ENCODE measurements around the gene PTPRO.
"Not testable (repeated sequence)": the region's sequence is repeated elsewhere in the genome, so short reads cannot be mapped to it uniquely, and the experiment has no call there.

The PTPRO gene

DNA sequence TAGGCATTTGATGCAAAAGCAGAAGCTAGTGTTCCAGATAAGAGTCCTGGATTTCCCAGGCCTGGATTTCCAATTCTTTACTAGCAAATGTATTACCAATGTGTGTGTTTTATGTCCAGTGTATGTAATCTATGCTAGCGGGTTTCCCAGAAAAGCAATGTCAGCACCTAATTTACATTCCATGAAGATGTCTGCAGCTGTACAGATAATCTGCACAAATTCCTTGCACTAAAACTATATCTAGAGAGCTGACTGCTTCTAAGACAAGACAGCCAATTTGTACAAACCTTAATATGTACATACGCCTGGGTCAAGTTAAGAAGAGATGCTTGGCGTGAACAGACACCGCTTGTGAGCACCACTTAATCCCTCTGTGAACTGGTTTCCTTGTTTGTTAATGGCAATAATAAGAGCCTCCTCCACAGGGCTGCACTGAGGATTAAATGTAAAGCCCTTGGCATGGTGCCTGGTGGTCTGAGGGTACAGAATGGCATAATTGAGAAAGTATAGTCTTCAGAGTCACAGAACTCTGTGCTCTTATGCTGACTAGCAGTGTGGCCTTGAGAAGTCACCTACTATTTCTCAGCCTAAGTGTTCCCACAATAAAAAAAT is 281.3 kb downstream of the PTPRO start:
- no peak overlapping the region for H3K27ac ChIP-seq
- POLR2A ChIA-PET (ENCODE audit: low non-redundant PET): no interaction called here
- CTCF ChIA-PET: no interaction called here

GRCh38 chr12:15605881-15606590 is 283.7 kb downstream of the PTPRO start:
- DNase-seq (ENCODE audit: low spot score): no peak
- CTCF ChIA-PET: no interaction called here
- H3K27ac ChIP-seq: no peak overlapping the region
- TF ChIP-seq CTCF (conservative IDR thresholded peaks at IDR 0.05; ENCODE audit: low read depth): no peak
- POLR2A ChIA-PET (ENCODE audit: low non-redundant PET): no interaction called here

More for the DNA sequence above, 281.3 kb downstream of the PTPRO start:
- no peak for DNase-seq (ENCODE audit: low spot score)
- TF ChIP-seq CTCF (conservative IDR thresholded peaks at IDR 0.05; ENCODE audit: low read depth): no peak

GRCh38 chr12:15608406-15608805 is 286.1 kb downstream of the PTPRO start:
- H3K27ac ChIP-seq: no peak overlapping the region
- POLR2A ChIA-PET (ENCODE audit: low non-redundant PET): no interaction called here
- no peak for TF ChIP-seq CTCF (conservative IDR thresholded peaks at IDR 0.05; ENCODE audit: low read depth)
- CTCF ChIA-PET: interaction anchor here (0.6 to 1.3 kb wide), 3 partner anchors 10 to 200 kb away, joined by 3 to 8 read pairs (median 4); no protein-coding TSS in a partner anchor
- no peak for DNase-seq (ENCODE audit: low spot score)

DNA sequence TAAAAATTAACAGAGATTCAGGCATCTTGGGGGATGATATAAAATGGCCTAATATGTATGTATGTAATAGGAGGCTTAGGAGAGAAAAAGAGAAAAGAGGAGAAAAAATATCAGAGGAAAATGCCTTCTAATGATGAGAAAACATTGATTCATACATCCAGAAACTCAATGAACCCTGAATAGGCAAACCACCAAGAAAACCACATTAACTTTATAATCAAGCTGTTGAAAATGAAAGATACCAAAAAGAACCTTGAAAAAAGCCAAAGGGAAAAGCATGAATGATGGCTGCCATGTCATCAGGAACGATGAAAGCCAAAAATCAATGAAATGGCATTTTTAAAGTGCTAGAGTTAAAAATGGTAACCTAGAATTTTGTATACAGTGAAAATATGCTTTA is 286.6 kb downstream of the PTPRO start:
- CTCF ChIA-PET: interaction anchor here (0.6 to 1.3 kb wide), 3 partner anchors 9 to 199 kb away, joined by 3 to 8 read pairs (median 4); no protein-coding TSS in a partner anchor
- no peak for TF ChIP-seq CTCF (conservative IDR thresholded peaks at IDR 0.05; ENCODE audit: low read depth)

GRCh38 chr12:15613981-15614380 is 291.7 kb downstream of the PTPRO start:
- H3K27ac ChIP-seq: no peak overlapping the region
- DNase-seq (ENCODE audit: low spot score): no peak
- CTCF ChIA-PET: no interaction called here
- TF ChIP-seq CTCF (conservative IDR thresholded peaks at IDR 0.05; ENCODE audit: low read depth): no peak
- POLR2A ChIA-PET (ENCODE audit: low non-redundant PET): no interaction called here

More for the DNA sequence above, 286.6 kb downstream of the PTPRO start:
- H3K27ac ChIP-seq: no peak overlapping the region
- DNase-seq (ENCODE audit: low spot score): no peak
- POLR2A ChIA-PET (ENCODE audit: low non-redundant PET): no interaction called here

- H3K27ac ChIP-seq; DNase-seq (ENCODE audit: low spot score); POLR2A ChIA-PET (ENCODE audit: low non-redundant PET): not testable (repeated sequence)
- CTCF ChIA-PET: interaction anchor here (0.6 kb wide), 1 partner anchor 252 kb away, joined by 3 read pairs; no protein-coding TSS in a partner anchor
These were observed 294.2 kb downstream of the PTPRO start for GRCh38 chr12:15616495-15616894.
